Heart left ventricle (tissue), 16 donors: ENCODE data around the gene ANKRD63. TPM values are rescaled to one million over a fixed set of nuclear protein-coding genes. Genes with fewer than 3 reads are reported as not detected.
A peak's percentile ranks its signal among the peaks of the same experiment; 100 is the strongest.

ENCODE experiments used
- ATAC-seq, 4 donors: fragments of 200-7000 bp; cut with Tn5 transposase; one replicate each; pipeline ENCODE4 v1.9.1; 2020 to 2022; ENCODE audit warnings: moderate library complexity in 4 of 4, mild to moderate bottlenecking in 3 of 4, moderate number of reproducible peaks in 1 of 4
- DNase-seq, 5 donors: peaks; one replicate each; pipeline ENCODE4 v3.0.0-alpha.2; 2020
- H3K27ac ChIP-seq, 12 donors: fragments of 200-600 bp; sonication (generic) in 4 of 12; one replicate each; pipeline versions ENCODE4 v1.5.0 to v1.8.0; 2016 to 2022; ENCODE audit warnings: mild to moderate bottlenecking in 2 of 12
- H3K27me3 ChIP-seq, 9 donors: fragments of 200-600 bp; sonication (generic) in 2 of 9; one replicate each; pipeline versions ENCODE4 v1.5.1 to v1.8.0; 2016 to 2022; ENCODE audit warnings: mild to moderate bottlenecking in 3 of 9
- H3K36me3 ChIP-seq, 9 donors: fragments of 200-600 bp; sonication (generic) in 2 of 9; one replicate each; pipeline versions ENCODE4 v1.5.0 to v1.8.0; 2018 to 2022; ENCODE audit warnings: mild to moderate bottlenecking in 2 of 9
- H3K4me1 ChIP-seq, 12 donors: fragments of 200-600 bp; sonication (generic) in 4 of 12; one replicate each; pipeline versions ENCODE4 v1.5.0 to v1.8.0; 2016 to 2022; ENCODE audit warnings: mild to moderate bottlenecking in 3 of 12
- H3K4me3 ChIP-seq, 12 donors: fragments of 200-600 bp; sonication (generic) in 4 of 12; one replicate each; pipeline versions ENCODE4 v1.5.0 to v1.8.0; 2017 to 2022; ENCODE audit warnings: mild to moderate bottlenecking in 9 of 12, moderate library complexity in 4 of 12
- H3K9me3 ChIP-seq, 12 donors: fragments of 200-600 bp; sonication (generic) in 4 of 12; one replicate each; pipeline versions ENCODE4 v1.5.0 to v1.8.0; 2016 to 2022; ENCODE audit warnings: mild to moderate bottlenecking in 1 of 12
- POLR2A ChIP-seq, 2 donors: fragments of 450-650 bp; IDR thresholded peaks; one replicate each; pipeline ENCODE4 v1.6.1; 2017; ENCODE audit warnings: antibody characterized with exemption in 2 of 2, mild to moderate bottlenecking in 2 of 2, moderate library complexity in 2 of 2
- whole genome bisulfite sequencing, 4 donors: extraction: QIAGEN DNeasy Blood & Tissue Kit in 2 of 4; methylation state at CpG; one replicate each; pipeline versions ENCODE4 v1.1.5 to v1.1.7; 2013 to 2018; 5-methylcytosine and 5-hydroxymethylcytosine counted together
- intact Hi-C, 10 donors: fragments of 100-400 bp; cut with DNase I; formaldehyde crosslinking; loops; one replicate each; pipeline versions ENCODE4 v1.11.1 to v1.14.2; 2022
- polyA plus RNA-seq, 2 donors: library from polyadenylated mRNA; stranded (reverse); fragments of 200-250 nt; gene quantifications; one replicate each; pipeline ENCODE4 v1.2.3, GENCODE V29; 2013
- total RNA-seq, 9 donors: library from RNA; depleted of rRNA in 2 of 9; stranded (reverse); fragments of >200 nt in 2 of 9; fragmentation: NEBNext Ultra II Directional in 3 of 9; extraction: Animal tissue kit (Norgen Biotek cat#: 25700) in 3 of 9; gene quantifications; one replicate each; pipeline versions ENCODE4 v1.1.0 to v1.2.4, GENCODE V29; 2016 to 2023
- TF ChIP-seq, protein P1 (sequence below), 12 donors: fragments of 200-600 bp; sonication (generic) in 4 of 12; IDR thresholded peaks; one replicate each; pipeline versions ENCODE4 v1.5.0 to v1.8.0; 2018 to 2022; ENCODE audit warnings: antibody characterized with exemption in 12 of 12, mild to moderate bottlenecking in 5 of 12
- donor health status: ischemic (EF 13 %, LVEDD 7.1; RV severe dilation, severe dysfunction).
- donor health status: healthy with polysubstance abuse.
- donor health status: DM: no; HTN: yes; CAD: no.
- donor health status: DM: no; HTN: no; CAD: no.
- donor health status: ischemic (EF 25% LVEDD 6.9; RV normal size, moderate dysfunction).
- donor health status: ischemic (EF 25% LVEDD 5.7; RV mildly dilated, moderate dysfunction).
- donor health status: healthy.
- donor health status: DM: yes; HTN: yes; CAD: no.
- donor health status: ischemic (EF 35%, LVEDD 5.7; RV mildly dilated, moderate dysfunction).
- donor health status: nonischemic (EF 11% LVEDD 7.7; RV severe dilation, severe dysfunction).
- donor health status: DM: yes; HTN: yes; CAD: no.
- donor health status: PGD.
- donor health status: ischemic (EF 29% LVEDD 5.4; RV normal size, mild dysfunction).
- donor health status: nonischemic (EF 23%, LVEDD 6.1; RV moderate dilation, normal function).

ANKRD63 gene
- total and polyA plus RNA-seq, 11 donors, result 0.27 to 0.57 (median 0.45) TPM; not detected in 6

- Histone ChIP-seq H3K4me1 (peaks cover 0 to 57% (median 19%) of the 10 kb centered on the region in 12 donors), H3K36me3 (peaks cover 0 to 85% (median 0%) of the 10 kb centered on the region in 9 donors), H3K27me3 (no peaks in the 10 kb centered on the region), H3K27ac (no peak overlapping the region), H3K9me3 (peaks cover 0 to 1% (median 0%) of the 10 kb centered on the region in 12 donors), H3K4me3 (no peak overlapping the region)
- ATAC-seq (no peak), DNase-seq (peak in 2 of 5 donors; percentile 21 to 52)
- TF ChIP-seq, protein P1, sequence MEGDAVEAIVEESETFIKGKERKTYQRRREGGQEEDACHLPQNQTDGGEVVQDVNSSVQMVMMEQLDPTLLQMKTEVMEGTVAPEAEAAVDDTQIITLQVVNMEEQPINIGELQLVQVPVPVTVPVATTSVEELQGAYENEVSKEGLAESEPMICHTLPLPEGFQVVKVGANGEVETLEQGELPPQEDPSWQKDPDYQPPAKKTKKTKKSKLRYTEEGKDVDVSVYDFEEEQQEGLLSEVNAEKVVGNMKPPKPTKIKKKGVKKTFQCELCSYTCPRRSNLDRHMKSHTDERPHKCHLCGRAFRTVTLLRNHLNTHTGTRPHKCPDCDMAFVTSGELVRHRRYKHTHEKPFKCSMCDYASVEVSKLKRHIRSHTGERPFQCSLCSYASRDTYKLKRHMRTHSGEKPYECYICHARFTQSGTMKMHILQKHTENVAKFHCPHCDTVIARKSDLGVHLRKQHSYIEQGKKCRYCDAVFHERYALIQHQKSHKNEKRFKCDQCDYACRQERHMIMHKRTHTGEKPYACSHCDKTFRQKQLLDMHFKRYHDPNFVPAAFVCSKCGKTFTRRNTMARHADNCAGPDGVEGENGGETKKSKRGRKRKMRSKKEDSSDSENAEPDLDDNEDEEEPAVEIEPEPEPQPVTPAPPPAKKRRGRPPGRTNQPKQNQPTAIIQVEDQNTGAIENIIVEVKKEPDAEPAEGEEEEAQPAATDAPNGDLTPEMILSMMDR (IDR thresholded peaks at IDR 0.05), result no peak
- no peak for TF ChIP-seq POLR2A (IDR thresholded peaks at IDR 0.05)
- intact Hi-C loops, result no loop called here
- 90 to 94% (median 91%) methylated on average over 18 to 20 of the region's 20 CpGs for WGBS, 4 donors
These were observed 11.3 kb upstream of the ANKRD63 start for GRCh38 chr15:40293905-40294895.

GRCh38 chr15:40293006-40293405 is 10.1 kb upstream of the ANKRD63 start:
- peak in 1 of 5 donors; percentile 17 for DNase-seq
- TF ChIP-seq POLR2A (IDR thresholded peaks at IDR 0.05), result no peak
- TF ChIP-seq, protein P1 (IDR thresholded peaks at IDR 0.05), result no peak
- Histone ChIP-seq H3K36me3 (peaks cover 0 to 85% (median 0%) of the 10 kb centered on the region in 9 donors), H3K27ac (no peak overlapping the region), H3K9me3 (no peaks in the 10 kb centered on the region), H3K4me1 (peaks cover 0 to 57% (median 19%) of the 10 kb centered on the region in 12 donors), H3K4me3 (no peak overlapping the region), H3K27me3 (no peaks in the 10 kb centered on the region)
- intact Hi-C loops, result no loop called here
- no peak for ATAC-seq

DNA sequence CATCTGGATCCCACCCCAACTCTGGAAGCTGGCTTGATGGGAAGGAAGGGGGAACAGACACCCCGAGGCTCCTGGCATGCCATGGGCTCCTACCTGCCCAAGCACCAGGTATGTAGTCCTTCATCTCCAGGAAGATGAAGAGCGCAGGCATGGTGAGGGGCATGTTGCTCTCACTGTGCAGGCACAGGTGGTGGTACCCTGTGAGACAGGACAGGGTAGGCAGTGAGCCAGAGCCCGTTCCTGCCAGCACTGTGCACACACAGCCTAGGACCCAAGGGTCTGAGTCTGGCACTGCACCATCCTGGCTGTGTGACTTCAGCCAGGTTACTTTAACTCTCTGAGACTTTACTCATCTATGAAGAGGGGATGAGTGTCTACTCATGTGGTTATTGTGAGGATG is 9.4 kb upstream of the ANKRD63 start:
- intact Hi-C loops, result no loop called here
- H3K27ac ChIP-seq, result no peak overlapping the region
- TF ChIP-seq POLR2A (IDR thresholded peaks at IDR 0.05), result no peak
- TF ChIP-seq, protein P1 (IDR thresholded peaks at IDR 0.05), result no peak
- H3K36me3 ChIP-seq, result peaks cover 0 to 83% (median 0%) of the 10 kb centered on the region in 9 donors
- no peaks in the 10 kb centered on the region for H3K27me3 ChIP-seq
- H3K9me3 ChIP-seq, result no peaks in the 10 kb centered on the region
- no peak overlapping the region for H3K4me3 ChIP-seq
- WGBS, 4 donors, result 81 to 96% (median 86%) methylated on average over 2 to 3 of the region's 3 CpGs
- ATAC-seq (no peak), DNase-seq (no peak)
- H3K4me1 ChIP-seq, result peaks cover 0 to 57% (median 19%) of the 10 kb centered on the region in 12 donors

DNA sequence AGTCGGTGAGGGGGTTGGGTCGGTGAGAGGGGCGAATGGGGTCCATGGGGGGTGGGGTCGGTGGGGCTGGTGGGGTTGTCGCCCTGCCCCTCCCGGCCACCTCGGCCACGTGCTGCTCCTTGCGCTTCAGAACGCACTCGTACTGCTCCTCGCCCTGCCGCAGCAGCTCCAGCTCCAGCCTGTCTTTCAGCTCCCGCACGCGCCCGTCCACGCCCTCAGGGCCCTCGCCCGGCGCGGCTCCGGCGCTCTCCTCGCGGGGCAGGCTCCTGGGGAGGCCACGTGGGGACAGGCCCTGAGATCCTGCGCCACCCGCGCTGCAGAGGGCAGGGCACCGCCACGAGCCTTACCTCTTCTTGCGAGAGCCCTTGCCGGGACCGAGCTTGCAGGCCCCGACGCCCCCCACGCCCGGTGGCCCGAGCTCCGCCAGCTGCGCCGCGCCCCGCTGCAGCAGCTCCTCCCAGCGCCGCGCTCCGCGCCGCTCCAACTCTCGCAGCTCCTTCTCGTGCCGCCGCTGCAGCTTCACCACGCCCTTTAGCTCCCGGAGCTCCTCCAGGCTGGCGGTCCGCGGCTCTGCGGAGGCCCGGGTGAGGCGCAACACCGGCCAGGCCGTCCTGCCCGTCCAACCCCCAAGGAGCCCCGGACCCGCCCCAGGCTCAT is 8.2 kb upstream of the ANKRD63 start:
- peak overlapping the region in 1 of 12 donors; percentile 19 for H3K27ac ChIP-seq
- no peaks in the 10 kb centered on the region for H3K27me3 ChIP-seq
- TF ChIP-seq, protein P1 (IDR thresholded peaks at IDR 0.05), result no peak
- TF ChIP-seq POLR2A (IDR thresholded peaks at IDR 0.05), result no peak
- H3K4me3 ChIP-seq, result peak overlapping the region in 11 of 12 donors; percentile 5 to 51 (median 35)
- H3K36me3 ChIP-seq, result peaks cover 0 to 77% (median 0%) of the 10 kb centered on the region in 9 donors
- H3K9me3 ChIP-seq, result no peaks in the 10 kb centered on the region
- intact Hi-C loops, result no loop called here
- peak in 2 of 5 donors; percentile 64 for DNase-seq
- peak in 2 of 4 donors; percentile 23 to 38 for ATAC-seq
- 12 to 26% (median 20%) methylated on average over 34 to 68 of the region's 68 CpGs for WGBS, 4 donors
- H3K4me1 ChIP-seq, result peaks cover 0 to 55% (median 21%) of the 10 kb centered on the region in 12 donors
